Measurements from ENCODE around the gene TCF4. TPM values are rescaled to one million over a fixed set of nuclear protein-coding genes. Genes with fewer than 3 reads are reported as not detected.

TCF4 gene
- total RNA-seq, 1 experiment from 2014 or later, result 2.3 TPM

DNA sequence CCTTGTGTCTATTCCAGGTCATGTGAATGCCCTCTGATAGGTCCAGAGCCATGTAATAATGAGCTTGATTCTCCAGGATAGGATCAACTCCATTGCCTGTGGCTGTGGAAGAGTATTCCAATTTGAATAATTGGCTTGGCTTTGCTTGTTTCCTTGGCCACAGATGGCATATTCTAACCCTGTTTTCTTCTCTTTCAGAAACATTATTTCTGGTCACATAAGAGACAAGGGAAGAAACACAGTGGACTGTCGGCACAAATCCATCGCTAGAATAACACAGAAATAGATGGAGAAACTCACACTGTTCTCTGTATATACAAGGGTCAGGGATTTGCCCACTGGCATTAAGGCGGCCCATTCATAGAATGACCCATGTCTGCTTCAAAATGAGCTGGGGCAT is 350.3 kb downstream of the TCF4 start:
- H3K36me3 ChIP-seq (ENCODE audit: control insufficient read depth, insufficient read depth, low read length), result no peaks in the 10 kb centered on the region
- TF ChIP-seq TCF7L2 (IDR thresholded peaks at IDR 0.05; ENCODE audit: low read depth, low read length) (no peak), POLR2AphosphoS5 (IDR thresholded peaks at IDR 0.05; ENCODE audit: low read depth, low read length) (no peak), SIN3A (IDR thresholded peaks at IDR 0.05; ENCODE audit: borderline replicate concordance, insufficient read depth, low read depth, low read length) (no peak)
- TF ChIP-seq, protein P1, sequence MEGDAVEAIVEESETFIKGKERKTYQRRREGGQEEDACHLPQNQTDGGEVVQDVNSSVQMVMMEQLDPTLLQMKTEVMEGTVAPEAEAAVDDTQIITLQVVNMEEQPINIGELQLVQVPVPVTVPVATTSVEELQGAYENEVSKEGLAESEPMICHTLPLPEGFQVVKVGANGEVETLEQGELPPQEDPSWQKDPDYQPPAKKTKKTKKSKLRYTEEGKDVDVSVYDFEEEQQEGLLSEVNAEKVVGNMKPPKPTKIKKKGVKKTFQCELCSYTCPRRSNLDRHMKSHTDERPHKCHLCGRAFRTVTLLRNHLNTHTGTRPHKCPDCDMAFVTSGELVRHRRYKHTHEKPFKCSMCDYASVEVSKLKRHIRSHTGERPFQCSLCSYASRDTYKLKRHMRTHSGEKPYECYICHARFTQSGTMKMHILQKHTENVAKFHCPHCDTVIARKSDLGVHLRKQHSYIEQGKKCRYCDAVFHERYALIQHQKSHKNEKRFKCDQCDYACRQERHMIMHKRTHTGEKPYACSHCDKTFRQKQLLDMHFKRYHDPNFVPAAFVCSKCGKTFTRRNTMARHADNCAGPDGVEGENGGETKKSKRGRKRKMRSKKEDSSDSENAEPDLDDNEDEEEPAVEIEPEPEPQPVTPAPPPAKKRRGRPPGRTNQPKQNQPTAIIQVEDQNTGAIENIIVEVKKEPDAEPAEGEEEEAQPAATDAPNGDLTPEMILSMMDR (IDR thresholded peaks at IDR 0.05), result no peak
- TF ChIP-seq, protein P2, sequence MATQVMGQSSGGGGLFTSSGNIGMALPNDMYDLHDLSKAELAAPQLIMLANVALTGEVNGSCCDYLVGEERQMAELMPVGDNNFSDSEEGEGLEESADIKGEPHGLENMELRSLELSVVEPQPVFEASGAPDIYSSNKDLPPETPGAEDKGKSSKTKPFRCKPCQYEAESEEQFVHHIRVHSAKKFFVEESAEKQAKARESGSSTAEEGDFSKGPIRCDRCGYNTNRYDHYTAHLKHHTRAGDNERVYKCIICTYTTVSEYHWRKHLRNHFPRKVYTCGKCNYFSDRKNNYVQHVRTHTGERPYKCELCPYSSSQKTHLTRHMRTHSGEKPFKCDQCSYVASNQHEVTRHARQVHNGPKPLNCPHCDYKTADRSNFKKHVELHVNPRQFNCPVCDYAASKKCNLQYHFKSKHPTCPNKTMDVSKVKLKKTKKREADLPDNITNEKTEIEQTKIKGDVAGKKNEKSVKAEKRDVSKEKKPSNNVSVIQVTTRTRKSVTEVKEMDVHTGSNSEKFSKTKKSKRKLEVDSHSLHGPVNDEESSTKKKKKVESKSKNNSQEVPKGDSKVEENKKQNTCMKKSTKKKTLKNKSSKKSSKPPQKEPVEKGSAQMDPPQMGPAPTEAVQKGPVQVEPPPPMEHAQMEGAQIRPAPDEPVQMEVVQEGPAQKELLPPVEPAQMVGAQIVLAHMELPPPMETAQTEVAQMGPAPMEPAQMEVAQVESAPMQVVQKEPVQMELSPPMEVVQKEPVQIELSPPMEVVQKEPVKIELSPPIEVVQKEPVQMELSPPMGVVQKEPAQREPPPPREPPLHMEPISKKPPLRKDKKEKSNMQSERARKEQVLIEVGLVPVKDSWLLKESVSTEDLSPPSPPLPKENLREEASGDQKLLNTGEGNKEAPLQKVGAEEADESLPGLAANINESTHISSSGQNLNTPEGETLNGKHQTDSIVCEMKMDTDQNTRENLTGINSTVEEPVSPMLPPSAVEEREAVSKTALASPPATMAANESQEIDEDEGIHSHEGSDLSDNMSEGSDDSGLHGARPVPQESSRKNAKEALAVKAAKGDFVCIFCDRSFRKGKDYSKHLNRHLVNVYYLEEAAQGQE (IDR thresholded peaks at IDR 0.05; ENCODE audit: insufficient read depth in 1 of 2, low read depth in 2 of 2, low read length in 1 of 2), result no peak
- no peak overlapping the region for H3K4me3 ChIP-seq (ENCODE audit: low read depth in 2 of 2, low read length in 2 of 2)
- DNase-seq (ENCODE audit: low read depth, low spot score), result no peak
- intact Hi-C loops (cut with micrococcal nuclease; ENCODE audit: unreplicated experiment) (no loop called here), in situ Hi-C loops (cut with HindIII; ENCODE audit: low pct_unique_long_range_greater_than_20kb, low sequenced_read_pairs) (no loop called here)
- no peak overlapping the region for H3K27ac ChIP-seq (ENCODE audit: low read length)
- no TSS peak for BruUV-seq (replicated peaks)
- CTCF ChIA-PET, result no interaction called here
- ATAC-seq, result no peak
- POLR2A ChIA-PET, result no interaction called here
- peaks cover 4% of the 10 kb centered on the region; the same call in 1 of the 2 replicates for H3K4me1 ChIP-seq (ENCODE audit: control insufficient read depth, insufficient read depth, low read length)
- H3K27me3 ChIP-seq (ENCODE audit: control insufficient read depth, insufficient read depth, low read length), result no peaks in the 10 kb centered on the region
- H3K9me3 ChIP-seq (ENCODE audit: control insufficient read depth, insufficient read depth, low read depth, low read length), result no peaks in the 10 kb centered on the region

DNA sequence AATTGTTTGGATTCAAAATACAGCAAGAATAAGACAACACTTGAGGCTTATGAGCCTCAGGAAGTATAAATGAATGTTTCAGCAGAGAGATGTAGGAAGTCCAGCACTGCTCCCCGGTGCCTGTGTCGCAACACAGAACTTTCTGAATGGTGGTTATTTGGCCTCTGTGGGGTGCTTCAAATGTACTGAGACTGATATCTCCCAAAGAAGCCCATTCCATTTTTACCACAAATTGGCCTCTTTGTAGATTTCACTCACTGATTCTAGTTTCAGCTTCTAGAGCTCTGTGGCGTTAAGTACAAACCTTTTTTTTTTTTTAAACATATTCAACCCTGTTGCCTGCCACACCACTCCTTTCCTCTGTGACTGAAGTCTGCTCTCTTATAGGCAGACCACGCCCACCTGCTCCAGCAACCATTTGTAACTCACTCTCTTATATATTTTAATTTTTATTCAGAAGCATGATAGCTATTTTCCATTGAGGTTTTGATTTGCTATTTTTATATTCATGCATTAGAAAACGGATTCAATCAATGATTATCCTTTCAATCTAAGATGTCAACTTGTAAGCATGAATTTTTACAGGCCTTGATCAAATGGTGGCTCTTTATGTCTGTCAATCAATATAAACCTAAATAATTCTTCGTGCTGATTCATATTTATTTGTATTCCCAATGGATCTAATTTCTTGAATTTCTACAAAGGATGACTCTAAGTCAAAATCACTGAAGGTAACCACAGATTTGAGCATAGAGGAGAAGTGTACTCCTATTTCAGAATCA is 351.7 kb downstream of the TCF4 start:
- CTCF ChIA-PET, result no interaction called here
- BruUV-seq (replicated peaks), result no TSS peak

More for the DNA sequence above, 351.7 kb downstream of the TCF4 start:
- TF ChIP-seq, protein P1 (IDR thresholded peaks at IDR 0.05), result no peak
- TF ChIP-seq POLR2AphosphoS5 (IDR thresholded peaks at IDR 0.05; ENCODE audit: low read depth, low read length) (no peak), SIN3A (IDR thresholded peaks at IDR 0.05; ENCODE audit: borderline replicate concordance, insufficient read depth, low read depth, low read length) (no peak), TCF7L2 (IDR thresholded peaks at IDR 0.05; ENCODE audit: low read depth, low read length) (no peak)
- TF ChIP-seq, protein P2 (IDR thresholded peaks at IDR 0.05; ENCODE audit: insufficient read depth in 1 of 2, low read depth in 2 of 2, low read length in 1 of 2), result no peak
- DNase-seq (ENCODE audit: low read depth, low spot score) (no peak), ATAC-seq (no peak)
- intact Hi-C loops (cut with micrococcal nuclease; ENCODE audit: unreplicated experiment), result no loop called here
- Histone ChIP-seq H3K27ac (ENCODE audit: low read length) (no peak overlapping the region), H3K27me3 (ENCODE audit: control insufficient read depth, insufficient read depth, low read length) (no peaks in the 10 kb centered on the region), H3K4me3 (ENCODE audit: low read depth in 2 of 2, low read length in 2 of 2) (no peak overlapping the region), H3K4me1 (ENCODE audit: control insufficient read depth, insufficient read depth, low read length) (peaks cover 4% of the 10 kb centered on the region; the same call in 1 of the 2 replicates), H3K36me3 (ENCODE audit: control insufficient read depth, insufficient read depth, low read length) (no peaks in the 10 kb centered on the region), H3K9me3 (ENCODE audit: control insufficient read depth, insufficient read depth, low read depth, low read length) (no peaks in the 10 kb centered on the region)
- POLR2A ChIA-PET, result no interaction called here
- in situ Hi-C loops (cut with HindIII; ENCODE audit: low pct_unique_long_range_greater_than_20kb, low sequenced_read_pairs), result no loop called here

All from Panc1 (cell line).